ENCODE results near the gene PTOV1.

DNA sequence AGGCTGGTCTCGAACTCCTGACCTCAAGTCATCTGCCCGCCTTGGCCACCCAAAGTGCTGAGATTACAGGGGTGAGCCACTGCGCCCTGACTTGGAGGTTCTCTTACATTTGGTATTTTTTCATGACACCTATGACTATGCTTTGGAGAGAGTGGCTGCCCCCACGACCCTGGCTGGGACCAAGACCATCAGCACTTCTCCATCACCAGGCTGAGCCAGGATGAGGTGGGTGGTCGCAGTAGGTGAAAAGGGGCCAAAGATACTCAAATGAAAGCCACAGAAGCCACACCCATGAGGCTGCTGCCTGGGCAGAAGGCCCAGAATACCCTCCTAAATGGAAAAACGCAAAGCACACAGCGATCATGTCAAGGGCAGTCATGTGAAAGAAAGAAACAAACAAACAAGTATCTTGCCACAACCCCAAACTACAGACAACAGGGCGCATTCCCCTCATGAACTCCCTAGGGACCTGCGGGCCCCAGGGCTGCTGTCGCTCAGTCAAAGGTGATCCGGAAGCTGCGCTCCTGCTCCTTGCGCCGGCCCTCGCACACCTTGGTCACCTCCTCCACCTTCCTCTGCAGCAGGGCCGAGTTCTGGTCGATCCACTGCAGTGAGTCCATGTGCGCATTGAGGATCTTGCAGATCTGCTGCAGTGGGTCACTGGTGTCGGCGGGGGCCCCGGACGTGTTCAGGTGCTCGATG, 56.9 kb downstream of the PTOV1 start:
- TF ChIP-seq, protein P1, sequence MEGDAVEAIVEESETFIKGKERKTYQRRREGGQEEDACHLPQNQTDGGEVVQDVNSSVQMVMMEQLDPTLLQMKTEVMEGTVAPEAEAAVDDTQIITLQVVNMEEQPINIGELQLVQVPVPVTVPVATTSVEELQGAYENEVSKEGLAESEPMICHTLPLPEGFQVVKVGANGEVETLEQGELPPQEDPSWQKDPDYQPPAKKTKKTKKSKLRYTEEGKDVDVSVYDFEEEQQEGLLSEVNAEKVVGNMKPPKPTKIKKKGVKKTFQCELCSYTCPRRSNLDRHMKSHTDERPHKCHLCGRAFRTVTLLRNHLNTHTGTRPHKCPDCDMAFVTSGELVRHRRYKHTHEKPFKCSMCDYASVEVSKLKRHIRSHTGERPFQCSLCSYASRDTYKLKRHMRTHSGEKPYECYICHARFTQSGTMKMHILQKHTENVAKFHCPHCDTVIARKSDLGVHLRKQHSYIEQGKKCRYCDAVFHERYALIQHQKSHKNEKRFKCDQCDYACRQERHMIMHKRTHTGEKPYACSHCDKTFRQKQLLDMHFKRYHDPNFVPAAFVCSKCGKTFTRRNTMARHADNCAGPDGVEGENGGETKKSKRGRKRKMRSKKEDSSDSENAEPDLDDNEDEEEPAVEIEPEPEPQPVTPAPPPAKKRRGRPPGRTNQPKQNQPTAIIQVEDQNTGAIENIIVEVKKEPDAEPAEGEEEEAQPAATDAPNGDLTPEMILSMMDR (IDR thresholded peaks at IDR 0.05; ENCODE audit: insufficient read depth, low read length) = no peak
- TF ChIP-seq SPI1 (IDR thresholded peaks at IDR 0.05; ENCODE audit: borderline replicate concordance, low read depth) (no peak), GABPA (IDR thresholded peaks at IDR 0.05; ENCODE audit: low read depth) (no peak)
- TF ChIP-seq, protein P2, sequence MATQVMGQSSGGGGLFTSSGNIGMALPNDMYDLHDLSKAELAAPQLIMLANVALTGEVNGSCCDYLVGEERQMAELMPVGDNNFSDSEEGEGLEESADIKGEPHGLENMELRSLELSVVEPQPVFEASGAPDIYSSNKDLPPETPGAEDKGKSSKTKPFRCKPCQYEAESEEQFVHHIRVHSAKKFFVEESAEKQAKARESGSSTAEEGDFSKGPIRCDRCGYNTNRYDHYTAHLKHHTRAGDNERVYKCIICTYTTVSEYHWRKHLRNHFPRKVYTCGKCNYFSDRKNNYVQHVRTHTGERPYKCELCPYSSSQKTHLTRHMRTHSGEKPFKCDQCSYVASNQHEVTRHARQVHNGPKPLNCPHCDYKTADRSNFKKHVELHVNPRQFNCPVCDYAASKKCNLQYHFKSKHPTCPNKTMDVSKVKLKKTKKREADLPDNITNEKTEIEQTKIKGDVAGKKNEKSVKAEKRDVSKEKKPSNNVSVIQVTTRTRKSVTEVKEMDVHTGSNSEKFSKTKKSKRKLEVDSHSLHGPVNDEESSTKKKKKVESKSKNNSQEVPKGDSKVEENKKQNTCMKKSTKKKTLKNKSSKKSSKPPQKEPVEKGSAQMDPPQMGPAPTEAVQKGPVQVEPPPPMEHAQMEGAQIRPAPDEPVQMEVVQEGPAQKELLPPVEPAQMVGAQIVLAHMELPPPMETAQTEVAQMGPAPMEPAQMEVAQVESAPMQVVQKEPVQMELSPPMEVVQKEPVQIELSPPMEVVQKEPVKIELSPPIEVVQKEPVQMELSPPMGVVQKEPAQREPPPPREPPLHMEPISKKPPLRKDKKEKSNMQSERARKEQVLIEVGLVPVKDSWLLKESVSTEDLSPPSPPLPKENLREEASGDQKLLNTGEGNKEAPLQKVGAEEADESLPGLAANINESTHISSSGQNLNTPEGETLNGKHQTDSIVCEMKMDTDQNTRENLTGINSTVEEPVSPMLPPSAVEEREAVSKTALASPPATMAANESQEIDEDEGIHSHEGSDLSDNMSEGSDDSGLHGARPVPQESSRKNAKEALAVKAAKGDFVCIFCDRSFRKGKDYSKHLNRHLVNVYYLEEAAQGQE (IDR thresholded peaks at IDR 0.05; ENCODE audit: insufficient replicate concordance, low read depth) = no peak
